ENCODE measurements around the gene FOXP1.

DNA sequence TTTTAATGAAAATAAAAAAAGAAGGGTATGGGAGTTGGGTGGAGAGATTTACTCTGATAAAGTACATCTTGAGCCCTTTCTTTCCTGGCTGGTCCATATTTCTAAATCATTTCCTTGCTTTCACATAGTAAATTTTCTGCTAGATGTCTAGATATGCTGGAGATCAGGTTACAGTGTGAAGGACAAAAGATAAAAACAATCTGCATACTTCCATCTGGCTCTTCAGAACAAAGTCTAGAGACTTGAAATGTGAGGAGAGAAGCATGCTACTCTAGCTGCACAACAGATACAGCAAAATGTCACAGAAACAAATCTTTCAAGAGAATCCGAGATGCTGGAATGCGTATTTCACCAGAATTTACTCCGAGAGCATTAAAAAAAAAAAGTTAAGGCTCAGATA is 42.2 kb downstream of the FOXP1 start:
- TF ChIP-seq, protein P1, sequence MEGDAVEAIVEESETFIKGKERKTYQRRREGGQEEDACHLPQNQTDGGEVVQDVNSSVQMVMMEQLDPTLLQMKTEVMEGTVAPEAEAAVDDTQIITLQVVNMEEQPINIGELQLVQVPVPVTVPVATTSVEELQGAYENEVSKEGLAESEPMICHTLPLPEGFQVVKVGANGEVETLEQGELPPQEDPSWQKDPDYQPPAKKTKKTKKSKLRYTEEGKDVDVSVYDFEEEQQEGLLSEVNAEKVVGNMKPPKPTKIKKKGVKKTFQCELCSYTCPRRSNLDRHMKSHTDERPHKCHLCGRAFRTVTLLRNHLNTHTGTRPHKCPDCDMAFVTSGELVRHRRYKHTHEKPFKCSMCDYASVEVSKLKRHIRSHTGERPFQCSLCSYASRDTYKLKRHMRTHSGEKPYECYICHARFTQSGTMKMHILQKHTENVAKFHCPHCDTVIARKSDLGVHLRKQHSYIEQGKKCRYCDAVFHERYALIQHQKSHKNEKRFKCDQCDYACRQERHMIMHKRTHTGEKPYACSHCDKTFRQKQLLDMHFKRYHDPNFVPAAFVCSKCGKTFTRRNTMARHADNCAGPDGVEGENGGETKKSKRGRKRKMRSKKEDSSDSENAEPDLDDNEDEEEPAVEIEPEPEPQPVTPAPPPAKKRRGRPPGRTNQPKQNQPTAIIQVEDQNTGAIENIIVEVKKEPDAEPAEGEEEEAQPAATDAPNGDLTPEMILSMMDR (IDR thresholded peaks at IDR 0.05; ENCODE audit: insufficient read depth, low read length, poor library complexity, severe bottlenecking), result no peak
- TF ChIP-seq EZH2phosphoT487 (conservative IDR thresholded peaks at IDR 0.05; ENCODE audit: low read length), result no peak

Measured in SU-DHL-6 (cell line).